ENCODE results near the gene VPS72. TPM values are rescaled to one million over a fixed set of nuclear protein-coding genes. Genes with fewer than 3 reads are reported as not detected.

VPS72 gene
- total RNA-seq, 1 experiment from 2014 or later: 75.1 TPM

DNA sequence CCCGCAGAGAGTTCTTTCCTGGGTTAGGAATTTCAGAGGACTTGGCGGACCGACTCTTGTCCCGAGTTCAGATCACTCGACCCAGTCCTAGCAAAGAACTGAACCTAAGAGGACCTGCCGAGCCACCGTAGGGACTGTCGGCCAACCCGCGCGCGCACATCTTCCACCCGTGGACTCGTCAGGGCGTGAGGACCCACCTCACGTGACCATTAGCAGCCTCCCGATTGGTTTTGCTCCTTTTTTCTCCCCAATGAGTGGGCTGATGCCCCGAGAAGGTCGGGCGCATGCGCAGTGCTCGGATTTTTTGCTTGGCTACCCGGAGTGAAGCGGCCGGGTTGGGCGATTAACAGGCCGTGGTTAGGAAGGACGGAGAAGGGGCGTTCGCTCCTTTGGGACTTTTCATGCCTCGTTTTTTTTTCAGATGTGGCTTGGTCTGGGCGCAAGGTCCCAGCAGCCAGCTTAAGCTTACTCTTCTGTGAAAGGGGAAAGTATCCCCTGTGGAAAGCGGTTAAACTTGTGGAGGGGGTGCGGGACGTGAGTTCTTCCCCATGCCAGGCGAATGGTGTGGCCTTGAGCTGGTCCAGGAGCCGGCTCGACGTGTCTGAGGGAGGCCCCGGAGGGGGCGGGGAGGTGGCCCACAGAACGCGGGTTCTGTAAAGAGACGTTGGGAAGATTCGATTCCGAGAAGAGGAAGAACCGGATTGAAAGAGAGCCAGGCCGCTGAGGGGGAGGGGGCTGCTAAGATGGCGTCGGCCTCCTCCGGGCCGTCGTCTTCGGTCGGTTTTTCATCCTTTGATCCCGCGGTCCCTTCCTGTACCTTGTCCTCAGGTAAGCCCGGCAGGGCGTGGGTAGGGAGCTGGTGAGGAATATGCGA lies 8.5 kb upstream of the VPS72 start, which contains the start of gene PIP5K1A:
TSS of gene PIP5K1A (plus strand) at position 299 of the 874 bp plus-strand sequence. CDS start at position 744, 445 bp downstream.
- peak within 1 kb of the TSS; percentile 84 for H2AFZ ChIP-seq (ENCODE audit: low read length)
- TSS peak; percentile 58 for BruUV-seq (replicated peaks)
- peaks cover 8% of the 10 kb centered on the region for H3F3A ChIP-seq (ENCODE audit: low read length, unreplicated experiment)
- peaks cover 14% of the 10 kb centered on the region for H3K36me3 ChIP-seq (ENCODE audit: low read depth, low read length)
- TF ChIP-seq EZH2 (IDR thresholded peaks at IDR 0.05; ENCODE audit: low read length, unreplicated experiment) (no peak), EZH2phosphoT487 (IDR thresholded peaks at IDR 0.05; ENCODE audit: borderline replicate concordance, low read length) (no peak)
- TF ChIP-seq, protein P1, sequence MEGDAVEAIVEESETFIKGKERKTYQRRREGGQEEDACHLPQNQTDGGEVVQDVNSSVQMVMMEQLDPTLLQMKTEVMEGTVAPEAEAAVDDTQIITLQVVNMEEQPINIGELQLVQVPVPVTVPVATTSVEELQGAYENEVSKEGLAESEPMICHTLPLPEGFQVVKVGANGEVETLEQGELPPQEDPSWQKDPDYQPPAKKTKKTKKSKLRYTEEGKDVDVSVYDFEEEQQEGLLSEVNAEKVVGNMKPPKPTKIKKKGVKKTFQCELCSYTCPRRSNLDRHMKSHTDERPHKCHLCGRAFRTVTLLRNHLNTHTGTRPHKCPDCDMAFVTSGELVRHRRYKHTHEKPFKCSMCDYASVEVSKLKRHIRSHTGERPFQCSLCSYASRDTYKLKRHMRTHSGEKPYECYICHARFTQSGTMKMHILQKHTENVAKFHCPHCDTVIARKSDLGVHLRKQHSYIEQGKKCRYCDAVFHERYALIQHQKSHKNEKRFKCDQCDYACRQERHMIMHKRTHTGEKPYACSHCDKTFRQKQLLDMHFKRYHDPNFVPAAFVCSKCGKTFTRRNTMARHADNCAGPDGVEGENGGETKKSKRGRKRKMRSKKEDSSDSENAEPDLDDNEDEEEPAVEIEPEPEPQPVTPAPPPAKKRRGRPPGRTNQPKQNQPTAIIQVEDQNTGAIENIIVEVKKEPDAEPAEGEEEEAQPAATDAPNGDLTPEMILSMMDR (conservative IDR thresholded peaks at IDR 0.05; ENCODE audit: low read depth, low read length): no peak
- H3K27me3 ChIP-seq (ENCODE audit: low read length): no peaks in the 10 kb centered on the region
- peak within 1 kb of the TSS; percentile 96 for H3K4me3 ChIP-seq (ENCODE audit: low read length)
- ChIA-PET CTCF (no interaction called here), POLR2A (ENCODE audit: unreplicated experiment) (interaction anchor here (0.7 kb wide), 2 partner anchors 9 to 296 kb away, joined by 3 read pairs; no protein-coding TSS in a partner anchor)
- peak within 1 kb of the TSS; percentile 83 for H3K27ac ChIP-seq (ENCODE audit: low read length)
- H4K20me1 ChIP-seq (ENCODE audit: low read length): peaks cover 21% of the 10 kb centered on the region
- peak within 1 kb of the TSS; percentile 89 for H3K4me2 ChIP-seq (ENCODE audit: low read length)
- ATAC-seq (peak; percentile 64), DNase-seq (peak; percentile 99)
- H3K9ac ChIP-seq (ENCODE audit: low read length): peak within 1 kb of the TSS; percentile 93
- H3K79me2 ChIP-seq (ENCODE audit: low read length): peaks cover 66% of the 10 kb centered on the region
- H3K9me3 ChIP-seq (ENCODE audit: low read length): no peaks in the 10 kb centered on the region
- H3K9me2 ChIP-seq (replicated peaks; ENCODE audit: low read length): no peaks in the 10 kb centered on the region
- peaks cover 37% of the 10 kb centered on the region for H3K4me1 ChIP-seq (ENCODE audit: insufficient read depth, low read length)
- intact Hi-C loops (cut with micrococcal nuclease): loop anchor here (5.0 to 10.0 kb wide), 2 partner anchors 129 to 346 kb away; partner anchors contain the start of genes PI4KB and TUFT1

DNA sequence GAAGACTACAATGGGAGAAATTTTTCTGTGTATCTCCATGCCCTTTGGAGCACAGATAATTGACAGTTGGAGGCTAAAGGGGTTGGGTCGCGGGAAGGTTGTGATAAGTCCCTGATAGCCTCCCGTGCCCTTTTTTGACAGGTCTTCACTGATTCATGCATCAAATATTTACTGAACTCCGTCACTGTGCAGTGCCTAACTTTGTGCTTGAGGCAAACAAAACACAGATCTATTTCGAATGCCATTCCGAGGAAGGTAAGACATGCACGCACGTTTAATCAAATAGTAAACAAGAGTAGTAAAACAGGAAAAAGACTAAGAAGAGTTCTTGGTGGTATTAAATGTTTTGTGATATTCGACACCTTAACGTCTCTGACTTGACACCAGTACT lies 7.9 kb upstream of the VPS72 start:
- ATAC-seq (peak; percentile 1), DNase-seq (no peak)
- Histone ChIP-seq H3K9me2 (replicated peaks; ENCODE audit: low read length) (no peaks in the 10 kb centered on the region), H3K9me3 (ENCODE audit: low read length) (no peaks in the 10 kb centered on the region), H3K36me3 (ENCODE audit: low read depth, low read length) (peaks cover 11% of the 10 kb centered on the region), H3K9ac (ENCODE audit: low read length) (peak overlapping the region; percentile 93), H3F3A (ENCODE audit: low read length, unreplicated experiment) (peaks cover 11% of the 10 kb centered on the region), H3K4me3 (ENCODE audit: low read length) (peak overlapping the region; percentile 96), H3K4me2 (ENCODE audit: low read length) (peak overlapping the region; percentile 89), H3K27ac (ENCODE audit: low read length) (peak overlapping the region; percentile 83), H3K4me1 (ENCODE audit: insufficient read depth, low read length) (peaks cover 37% of the 10 kb centered on the region), H2AFZ (ENCODE audit: low read length) (peak overlapping the region; percentile 84), H3K27me3 (ENCODE audit: low read length) (no peaks in the 10 kb centered on the region), H3K79me2 (ENCODE audit: low read length) (peaks cover 59% of the 10 kb centered on the region), H4K20me1 (ENCODE audit: low read length) (peaks cover 21% of the 10 kb centered on the region)
- intact Hi-C loops (cut with micrococcal nuclease): loop anchor here (5.0 to 10.0 kb wide), 2 partner anchors 129 to 347 kb away; partner anchors contain the start of genes PI4KB and TUFT1
- CTCF ChIA-PET: no interaction called here
- POLR2A ChIA-PET (ENCODE audit: unreplicated experiment): no interaction called here
- TF ChIP-seq, protein P1 (conservative IDR thresholded peaks at IDR 0.05; ENCODE audit: low read depth, low read length): no peak
- TF ChIP-seq EZH2phosphoT487 (IDR thresholded peaks at IDR 0.05; ENCODE audit: borderline replicate concordance, low read length) (no peak), EZH2 (IDR thresholded peaks at IDR 0.05; ENCODE audit: low read length, unreplicated experiment) (no peak)
- BruUV-seq (replicated peaks): no TSS peak

All from PC-3 (cell line).